Stimulated activated CD8-positive, alpha-beta memory T cell treated with anti-CD3 and anti-CD28 coated beads, Interleukin-7, amount 100 ng/mL, for 48 hours (primary cell): ENCODE data around the gene CD38.
"Not testable (repeated sequence)": the region's sequence is repeated elsewhere in the genome, so short reads cannot be mapped to it uniquely, and the experiment has no call there.

ENCODE experiments used
- DNase-seq, 2 donors: peaks; one replicate each; pipeline ENCODE4 v3.0.0-alpha.2; 2020; ENCODE audit warnings: low read depth in 1 of 2; ENCODE audit errors: extremely low read depth in 1 of 2

CD38 gene

DNA sequence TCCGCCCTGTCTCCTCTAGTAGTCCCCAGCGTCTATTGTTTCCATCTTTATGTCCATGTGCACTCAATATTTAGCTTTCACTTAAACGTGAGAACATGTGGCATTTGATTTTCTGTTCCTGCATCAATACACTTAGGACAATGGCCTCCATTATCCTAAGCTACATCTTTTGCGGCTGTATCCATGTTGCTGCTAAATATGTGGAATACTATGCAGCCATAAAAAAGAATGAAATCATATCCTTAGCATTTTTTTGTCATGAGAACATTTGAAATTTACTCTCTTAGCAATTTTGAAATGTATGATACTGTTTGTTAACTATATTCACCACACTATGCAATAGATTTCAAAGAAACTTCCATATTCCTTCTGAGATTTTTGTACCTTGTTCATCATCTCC, 19.8 kb upstream of the CD38 start:
- no peak for DNase-seq

- DNase-seq, result not testable (repeated sequence)
Observed at GRCh38 chr4:15762460-15762859, 15.7 kb upstream of the CD38 start.

DNA sequence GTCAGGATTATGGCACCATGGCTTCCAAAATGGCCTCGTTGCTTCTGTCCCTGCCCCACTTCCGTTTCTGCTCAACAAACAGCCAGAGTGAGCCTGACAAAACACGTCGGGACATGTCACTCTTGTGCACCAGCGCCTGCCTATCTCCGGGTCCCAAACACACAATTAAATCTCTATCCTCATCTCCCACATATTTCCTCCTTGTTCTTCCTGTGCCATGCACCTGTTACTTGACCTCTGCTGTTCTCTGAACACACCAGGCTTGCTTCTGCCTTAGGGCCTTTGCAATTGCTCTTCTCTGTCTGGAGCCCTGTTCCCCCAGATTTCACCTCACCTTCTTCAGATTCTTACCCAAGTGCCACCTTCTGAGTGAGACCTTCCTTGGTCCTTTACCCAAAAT, 12.7 kb upstream of the CD38 start:
- DNase-seq, result no peak

- DNase-seq, result peak in 1 of 2 donors; percentile 22
Observed at GRCh38 chr4:15765910-15766697, 12.0 kb upstream of the CD38 start.

DNA sequence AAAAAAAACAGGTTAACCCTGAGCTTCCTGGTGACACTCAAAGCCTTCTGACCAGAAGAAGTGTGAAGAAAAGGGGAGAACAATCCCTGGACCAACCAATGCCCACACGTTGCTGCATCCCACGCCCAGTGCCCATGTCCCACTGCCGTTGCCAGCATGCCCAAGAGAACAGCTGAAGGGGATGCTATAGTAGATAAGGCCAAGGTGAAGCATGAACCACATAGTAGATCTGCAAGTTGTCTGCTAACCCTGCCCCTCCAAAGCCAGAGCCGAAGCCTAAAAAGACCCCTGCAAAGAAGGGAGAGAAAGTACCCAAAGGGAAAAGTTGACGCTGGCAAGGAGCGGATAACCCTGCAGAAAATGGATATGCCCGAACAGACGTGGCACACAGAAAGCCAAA, 11.3 kb upstream of the CD38 start:
- DNase-seq, result no peak

- DNase-seq, result no peak
Observed at GRCh38 chr4:15769202-15769601, 8.9 kb upstream of the CD38 start.

DNA sequence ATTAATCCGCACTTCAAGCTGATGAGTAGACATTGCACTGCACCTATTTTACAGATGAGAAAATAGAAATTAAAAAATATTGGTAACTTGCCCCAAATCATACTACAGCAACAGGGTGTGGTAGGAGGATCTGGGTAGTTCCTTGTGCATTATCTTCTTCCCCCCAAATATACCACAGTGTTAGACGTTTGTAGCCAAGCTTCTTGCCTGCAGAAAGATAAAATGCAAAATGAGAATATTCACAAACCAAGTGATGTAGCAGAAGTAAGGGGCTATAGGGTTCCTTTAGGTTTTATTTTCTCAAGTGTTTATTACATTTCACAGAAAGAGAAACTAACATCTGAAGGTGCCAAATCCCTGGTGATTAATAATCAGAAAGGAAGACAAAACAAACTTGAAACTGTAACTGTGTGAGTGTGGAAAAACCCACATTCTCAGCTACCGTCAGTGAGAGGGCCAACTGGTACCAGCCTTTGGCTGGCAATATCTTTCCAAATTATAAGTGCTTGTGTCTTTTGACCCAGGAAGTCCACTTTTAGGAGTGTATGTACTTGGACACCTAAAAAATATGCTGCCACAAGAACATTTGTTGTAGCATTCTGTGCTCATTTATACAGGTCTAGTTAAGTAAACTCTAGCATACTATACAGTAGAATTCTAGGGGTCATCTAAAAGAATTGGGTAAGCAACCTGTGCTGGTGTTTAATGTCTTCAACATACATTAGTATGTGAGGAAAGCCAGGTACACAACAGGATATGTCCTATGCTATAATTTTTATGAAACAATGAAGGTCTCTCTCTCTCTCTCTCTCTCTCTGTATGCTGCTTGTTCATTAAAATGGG, 6.7 kb upstream of the CD38 start:
- no peak for DNase-seq

- no peak for DNase-seq
Observed at GRCh38 chr4:15774020-15774420, 4.1 kb upstream of the CD38 start.

GRCh38 chr4:15776871-15777648, 1.1 kb upstream of the CD38 start:
- no peak for DNase-seq

DNA sequence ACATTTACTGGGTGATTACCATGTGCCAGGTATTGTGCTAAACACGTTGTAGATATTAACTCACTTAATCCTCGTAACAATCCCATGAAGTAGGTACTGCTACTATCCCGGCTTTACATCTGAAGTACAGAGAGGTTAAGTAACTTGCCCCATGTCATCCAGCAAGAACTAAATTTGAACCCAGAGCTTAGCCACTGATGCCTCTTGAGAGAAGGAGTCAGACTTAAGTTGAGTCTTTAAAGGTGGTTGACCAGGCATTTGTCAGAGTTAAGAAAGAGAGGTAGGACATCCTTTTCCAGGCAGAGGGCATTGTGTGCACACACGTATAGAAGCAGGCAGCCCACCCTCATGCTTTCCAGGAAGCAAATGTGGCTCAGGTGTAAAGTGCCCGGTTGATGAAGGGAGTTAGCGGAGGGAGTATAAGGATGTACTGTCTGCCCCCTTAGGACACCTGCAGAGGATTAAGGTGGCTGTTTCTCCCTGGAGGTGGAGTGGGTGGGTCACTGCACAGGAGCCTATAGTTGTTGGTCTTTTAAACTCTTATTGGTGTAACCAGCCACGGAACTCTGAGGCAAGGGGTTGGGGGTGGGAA, 335 bp upstream of the CD38 start:
- no peak for DNase-seq

DNA sequence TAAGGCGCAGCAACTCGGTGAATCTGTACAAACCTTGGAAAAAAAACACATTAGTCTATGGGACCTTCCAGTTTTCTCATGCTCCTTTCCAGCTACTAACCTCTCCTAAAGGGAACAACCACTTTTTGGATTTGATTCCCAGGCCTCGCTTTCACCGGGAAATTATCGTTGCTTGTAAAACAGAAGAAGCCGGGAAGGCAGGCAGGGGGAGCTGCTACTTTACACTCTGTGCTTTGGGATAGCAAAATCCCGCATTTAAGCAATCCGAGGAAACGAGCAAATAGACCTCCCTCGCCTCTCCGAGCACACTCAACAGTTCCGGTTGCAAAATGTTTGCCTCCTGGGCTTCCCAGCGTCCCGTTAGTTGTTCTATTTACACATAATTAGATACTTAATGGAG, 1.2 kb downstream of the CD38 start:
- no peak for DNase-seq

DNA sequence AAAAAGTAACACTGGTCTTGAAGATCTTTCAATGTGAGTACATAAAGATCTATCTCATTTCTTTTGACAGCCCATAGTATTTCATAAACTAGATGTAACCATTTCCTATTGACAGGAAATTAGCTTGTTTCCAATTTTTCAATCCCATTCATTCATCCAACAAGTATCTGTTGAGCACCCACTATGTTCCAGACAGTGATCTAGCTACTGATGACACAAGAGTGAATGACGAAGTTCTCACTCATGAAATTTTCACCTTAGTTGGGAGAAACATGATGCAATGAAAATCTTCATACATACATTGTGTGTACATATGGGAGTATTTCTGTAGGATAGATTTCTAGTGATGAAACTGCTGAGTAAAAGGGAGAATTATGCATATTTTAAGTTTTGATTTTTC, 1.7 kb downstream of the CD38 start:
- no peak for DNase-seq

DNA sequence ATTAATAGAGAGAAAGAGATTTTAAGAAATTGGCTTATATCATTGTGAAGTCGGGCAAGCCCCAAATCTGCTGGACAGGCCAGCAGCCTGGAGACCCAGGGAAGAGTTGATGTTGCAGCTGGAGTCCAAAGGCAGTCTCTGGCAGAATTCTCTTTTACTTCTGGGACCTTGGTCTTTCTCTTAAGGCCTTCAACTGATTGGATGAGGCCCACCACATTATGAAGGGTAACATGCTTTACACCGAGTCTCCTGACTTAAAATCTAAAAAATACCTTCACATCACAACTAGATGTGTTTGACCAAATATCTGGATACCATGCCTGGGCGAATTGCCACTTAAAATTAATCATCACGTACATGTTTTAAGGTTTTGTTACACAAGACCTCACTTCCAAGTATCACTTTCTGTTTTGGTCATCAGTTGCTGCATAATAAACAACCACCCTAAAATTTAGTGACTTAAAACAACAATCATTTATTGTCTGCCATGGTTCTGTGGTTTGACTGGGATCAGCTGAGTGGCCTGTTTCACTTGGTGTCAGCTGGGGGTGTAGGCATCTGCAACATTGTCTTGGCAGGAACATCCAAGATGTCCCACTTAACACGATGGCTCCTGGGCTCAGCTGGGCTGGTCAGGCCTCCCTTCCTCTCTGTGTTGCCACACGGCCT, 3.4 kb downstream of the CD38 start:
- peak in 1 of 2 donors; percentile 29 for DNase-seq

DNA sequence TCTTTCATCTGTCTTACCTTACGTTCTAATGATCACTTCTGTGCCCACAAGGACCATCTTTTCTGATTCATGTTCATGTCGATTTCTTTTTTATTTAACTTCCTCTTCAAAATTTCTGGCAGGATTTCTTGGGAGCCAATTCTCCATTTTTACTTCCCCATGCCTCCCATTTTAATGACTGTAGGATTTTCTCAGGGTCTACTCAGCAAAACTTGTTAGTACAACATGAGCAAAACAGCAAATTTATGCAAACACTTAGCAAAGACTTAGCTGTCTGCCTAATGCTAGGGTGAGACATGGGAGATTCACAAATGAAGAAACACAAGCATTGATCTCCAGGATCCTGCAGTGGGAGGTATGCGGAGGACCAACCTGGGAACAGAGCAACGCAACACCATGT, 5.5 kb downstream of the CD38 start:
- DNase-seq, result no peak

GRCh38 chr4:15784959-15785634, 7.0 kb downstream of the CD38 start:
- no peak for DNase-seq

DNA sequence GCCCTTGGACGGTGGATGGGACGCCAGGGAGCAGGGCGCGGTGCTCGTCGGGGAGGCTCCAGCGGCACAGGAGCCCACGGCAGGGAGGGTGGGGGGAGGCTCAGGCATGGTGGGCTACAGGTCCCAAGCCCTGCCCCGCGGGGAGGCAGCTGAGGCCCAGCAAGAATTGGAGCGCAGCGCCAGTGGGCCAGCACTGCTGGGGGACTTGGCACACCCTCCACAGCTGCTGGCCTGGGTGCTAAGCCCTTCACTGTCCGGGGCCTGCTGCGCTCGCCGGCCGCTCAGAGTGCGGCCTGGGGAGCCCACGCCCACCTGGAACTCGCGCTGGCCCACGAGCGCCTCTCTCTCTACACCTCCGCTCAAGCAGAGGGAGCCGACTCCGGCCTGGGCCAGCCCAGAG, 8.6 kb downstream of the CD38 start:
- DNase-seq, result no peak

- DNase-seq, result no peak
Observed at GRCh38 chr4:15792974-15793373, 14.8 kb downstream of the CD38 start.

DNA sequence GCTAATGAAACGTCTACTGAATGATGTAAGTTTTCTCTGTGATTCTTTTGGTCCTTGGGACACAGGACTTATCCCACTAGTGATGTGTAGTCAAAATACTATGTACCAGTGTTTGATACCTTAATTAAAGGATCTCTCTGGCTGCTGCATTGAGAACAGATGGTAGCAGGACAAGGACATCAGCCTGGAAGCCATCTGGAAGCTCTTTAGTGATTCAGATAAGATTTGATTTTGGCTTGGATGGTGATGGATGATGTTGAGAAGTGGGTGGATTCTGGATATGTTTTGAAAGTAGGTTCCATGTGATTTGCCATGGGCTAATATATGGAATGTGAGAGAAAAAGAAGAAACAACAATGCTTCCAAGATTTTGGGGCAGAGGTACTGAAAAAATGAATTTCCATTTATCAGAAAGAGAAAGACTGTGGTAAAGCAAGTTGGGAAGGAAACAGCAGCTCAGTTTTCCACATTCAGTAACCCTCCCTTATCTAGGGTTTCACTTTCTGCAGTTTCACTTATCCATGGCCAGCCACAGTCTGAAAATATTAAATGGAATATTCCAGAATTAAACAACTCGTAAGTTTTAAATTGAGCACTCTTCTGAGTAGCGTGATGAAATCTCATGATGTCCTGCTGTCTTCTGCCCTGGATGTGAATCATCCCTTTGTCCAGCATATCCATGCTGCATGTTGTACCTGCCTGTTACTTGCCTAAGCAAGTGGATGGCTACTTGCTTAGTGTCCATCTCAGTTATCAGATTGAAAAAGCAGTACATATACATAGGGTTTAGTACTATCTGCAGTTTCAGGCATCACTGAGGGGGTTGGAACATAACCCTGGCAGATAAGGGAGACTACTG, 15.6 kb downstream of the CD38 start:
- no peak for DNase-seq

GRCh38 chr4:15794426-15794825, 16.3 kb downstream of the CD38 start:
- no peak for DNase-seq
